ENCODE results near the gene ERG28. TPM values are rescaled to one million over a fixed set of nuclear protein-coding genes. Genes with fewer than 3 reads are reported as not detected.

Gene ERG28
- total RNA-seq, 2 experiments from 2014 or later, result 9.8 to 24.0 TPM

DNA sequence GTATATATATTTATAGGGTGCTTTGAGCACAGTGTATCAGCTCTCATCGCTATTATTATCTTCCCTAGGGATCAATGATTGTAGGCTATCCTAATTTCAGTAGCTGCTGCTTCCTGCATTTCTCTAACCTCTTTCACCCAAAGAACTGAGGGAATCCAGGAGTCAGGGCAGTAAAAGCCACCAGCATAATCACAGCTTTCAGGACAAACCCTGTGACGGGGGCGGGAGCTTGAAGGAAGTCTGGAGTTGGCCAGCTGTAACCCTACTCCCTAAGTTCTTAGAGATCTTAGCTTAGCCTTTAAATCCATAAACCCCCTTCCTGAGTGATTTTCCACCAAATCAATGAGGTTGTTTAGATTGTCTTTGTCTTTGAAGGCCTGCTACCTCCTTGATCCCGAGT is 48.5 kb downstream of the ERG28 start:
- no peaks in the 10 kb centered on the region for H3K9me3 ChIP-seq (ENCODE audit: low read length)
- TF ChIP-seq, protein P1, sequence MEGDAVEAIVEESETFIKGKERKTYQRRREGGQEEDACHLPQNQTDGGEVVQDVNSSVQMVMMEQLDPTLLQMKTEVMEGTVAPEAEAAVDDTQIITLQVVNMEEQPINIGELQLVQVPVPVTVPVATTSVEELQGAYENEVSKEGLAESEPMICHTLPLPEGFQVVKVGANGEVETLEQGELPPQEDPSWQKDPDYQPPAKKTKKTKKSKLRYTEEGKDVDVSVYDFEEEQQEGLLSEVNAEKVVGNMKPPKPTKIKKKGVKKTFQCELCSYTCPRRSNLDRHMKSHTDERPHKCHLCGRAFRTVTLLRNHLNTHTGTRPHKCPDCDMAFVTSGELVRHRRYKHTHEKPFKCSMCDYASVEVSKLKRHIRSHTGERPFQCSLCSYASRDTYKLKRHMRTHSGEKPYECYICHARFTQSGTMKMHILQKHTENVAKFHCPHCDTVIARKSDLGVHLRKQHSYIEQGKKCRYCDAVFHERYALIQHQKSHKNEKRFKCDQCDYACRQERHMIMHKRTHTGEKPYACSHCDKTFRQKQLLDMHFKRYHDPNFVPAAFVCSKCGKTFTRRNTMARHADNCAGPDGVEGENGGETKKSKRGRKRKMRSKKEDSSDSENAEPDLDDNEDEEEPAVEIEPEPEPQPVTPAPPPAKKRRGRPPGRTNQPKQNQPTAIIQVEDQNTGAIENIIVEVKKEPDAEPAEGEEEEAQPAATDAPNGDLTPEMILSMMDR (conservative IDR thresholded peaks at IDR 0.05; ENCODE audit: low read length), result no peak
- no peak for TF ChIP-seq EZH2phosphoT487 (IDR thresholded peaks at IDR 0.05; ENCODE audit: borderline replicate concordance, low read depth, low read length)
- CTCF ChIA-PET (ENCODE audit: unreplicated experiment), result interaction anchor here (0.6 kb wide), 1 partner anchor 473 kb away, joined by 3 read pairs; no protein-coding TSS in a partner anchor

DNA sequence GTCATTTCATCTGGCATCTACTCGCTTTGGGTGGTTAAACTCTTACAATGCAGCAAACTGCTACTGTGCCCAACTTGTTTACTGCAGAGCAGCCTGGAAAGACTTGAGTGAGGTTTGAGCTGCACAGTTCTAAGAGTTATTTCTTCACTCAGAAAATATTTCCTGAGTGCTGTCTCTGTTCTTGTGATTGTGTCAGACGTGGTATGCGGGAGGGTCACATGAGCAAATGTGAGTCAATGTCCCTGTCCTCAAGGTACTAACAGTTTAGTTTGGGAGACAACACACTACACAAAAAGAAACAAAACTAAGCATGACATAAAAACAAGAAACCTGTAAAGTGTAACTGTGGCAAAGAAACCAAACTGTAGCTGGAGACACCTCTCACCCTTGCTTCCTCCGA is 49.8 kb downstream of the ERG28 start:
- no peak overlapping the region for H3K4me3 ChIP-seq (ENCODE audit: low read depth, low read length, poor library complexity, severe bottlenecking)
- no TSS peak for BruUV-seq (replicated peaks)
- H3K9me3 ChIP-seq (ENCODE audit: low read length), result no peaks in the 10 kb centered on the region
- no peak for DNase-seq (ENCODE audit: low spot score)
- ChIA-PET POLR2A (interaction anchor here (1.2 kb wide), 1 partner anchor 13 kb away, joined by 5 read pairs; no protein-coding TSS in a partner anchor), CTCF (ENCODE audit: unreplicated experiment) (no interaction called here)
- no peak overlapping the region for H2AFZ ChIP-seq (ENCODE audit: low read length)
- no peaks in the 10 kb centered on the region for H3K36me3 ChIP-seq (ENCODE audit: insufficient read depth, low read length)
- TF ChIP-seq, protein P1 (conservative IDR thresholded peaks at IDR 0.05; ENCODE audit: low read length), result no peak
- TF ChIP-seq EZH2phosphoT487 (IDR thresholded peaks at IDR 0.05; ENCODE audit: borderline replicate concordance, low read depth, low read length), result no peak
- no peaks in the 10 kb centered on the region for H3K9me2 ChIP-seq (ENCODE audit: insufficient read depth, low read length)
- no peaks in the 10 kb centered on the region for H3K4me1 ChIP-seq (ENCODE audit: insufficient read depth, low read length, poor library complexity, severe bottlenecking)
- intact Hi-C loops (cut with micrococcal nuclease; ENCODE audit: unreplicated experiment), result no loop called here
- no peaks in the 10 kb centered on the region for H3K79me2 ChIP-seq (ENCODE audit: insufficient read depth, low read depth, low read length)
- H3K4me2 ChIP-seq (ENCODE audit: low read length), result no peak overlapping the region
- no peaks in the 10 kb centered on the region for H4K20me1 ChIP-seq (ENCODE audit: insufficient read depth, low read length)
- no peak overlapping the region for H3K27ac ChIP-seq (ENCODE audit: low read depth, low read length, poor library complexity, severe bottlenecking)

More for the DNA sequence above, 48.5 kb downstream of the ERG28 start:
- intact Hi-C loops (cut with micrococcal nuclease; ENCODE audit: unreplicated experiment), result no loop called here
- Histone ChIP-seq H3K4me2 (ENCODE audit: low read length) (no peak overlapping the region), H3K4me1 (ENCODE audit: insufficient read depth, low read length, poor library complexity, severe bottlenecking) (no peaks in the 10 kb centered on the region), H3K79me2 (ENCODE audit: insufficient read depth, low read depth, low read length) (no peaks in the 10 kb centered on the region), H3K36me3 (ENCODE audit: insufficient read depth, low read length) (no peaks in the 10 kb centered on the region), H2AFZ (ENCODE audit: low read length) (no peak overlapping the region), H4K20me1 (ENCODE audit: insufficient read depth, low read length) (no peaks in the 10 kb centered on the region), H3K9me2 (ENCODE audit: insufficient read depth, low read length) (no peaks in the 10 kb centered on the region), H3K27ac (ENCODE audit: low read depth, low read length, poor library complexity, severe bottlenecking) (no peak overlapping the region), H3K4me3 (ENCODE audit: low read depth, low read length, poor library complexity, severe bottlenecking) (no peak overlapping the region)
- no peak for DNase-seq (ENCODE audit: low spot score)
- no TSS peak for BruUV-seq (replicated peaks)
- POLR2A ChIA-PET, result interaction anchor here (1.2 kb wide), 1 partner anchor 12 kb away, joined by 5 read pairs; no protein-coding TSS in a partner anchor

DNA sequence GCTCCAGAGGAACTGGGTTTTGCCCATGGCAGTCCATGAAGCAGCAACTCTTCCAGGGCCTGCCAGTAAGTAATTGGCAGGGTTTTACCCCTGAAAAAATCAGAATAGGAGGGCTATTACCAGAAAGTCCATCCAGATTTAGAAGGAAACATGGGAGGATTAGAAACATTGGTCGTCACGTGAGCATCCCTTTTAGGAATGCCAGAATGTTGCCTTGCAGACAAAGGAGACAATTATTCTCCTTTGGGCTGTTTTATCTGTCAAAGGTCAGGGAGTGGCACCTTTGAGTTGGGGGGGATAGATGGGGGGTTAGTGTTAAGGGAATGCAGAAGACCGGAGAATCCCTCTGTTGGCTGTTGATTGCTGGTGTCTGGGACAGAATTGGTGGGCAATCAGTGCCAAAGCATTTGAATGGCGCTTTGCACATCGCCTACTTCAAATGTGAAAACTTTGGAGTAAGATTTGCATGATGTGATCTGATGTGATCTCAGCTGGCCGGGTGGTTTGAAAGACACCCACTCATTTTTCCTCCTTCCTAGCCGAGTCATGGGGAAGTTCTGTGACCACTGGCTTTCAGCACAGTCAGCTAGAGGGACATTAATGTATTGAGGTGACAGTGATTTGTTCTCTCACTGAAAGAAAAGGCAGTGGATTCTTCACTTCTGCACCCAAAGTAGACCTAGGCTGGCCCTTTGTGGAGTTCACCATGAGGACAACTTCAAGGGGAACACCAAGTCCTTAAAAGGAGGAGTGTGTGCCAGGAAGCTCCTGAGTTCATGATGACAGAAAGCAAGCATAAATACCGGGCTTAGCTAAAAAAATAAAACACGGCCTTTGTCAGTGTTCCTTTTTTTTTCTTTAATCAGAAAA is 50.8 kb downstream of the ERG28 start:
- no peak overlapping the region for H3K4me2 ChIP-seq (ENCODE audit: low read length)
- no peak overlapping the region for H3K27ac ChIP-seq (ENCODE audit: low read depth, low read length, poor library complexity, severe bottlenecking)
- TF ChIP-seq, protein P1 (conservative IDR thresholded peaks at IDR 0.05; ENCODE audit: low read length), result no peak
- no peak for TF ChIP-seq EZH2phosphoT487 (IDR thresholded peaks at IDR 0.05; ENCODE audit: borderline replicate concordance, low read depth, low read length)
- no peaks in the 10 kb centered on the region for H4K20me1 ChIP-seq (ENCODE audit: insufficient read depth, low read length)
- BruUV-seq (replicated peaks), result no TSS peak
- no peak for DNase-seq (ENCODE audit: low spot score)
- H3K9me2 ChIP-seq (ENCODE audit: insufficient read depth, low read length), result no peaks in the 10 kb centered on the region
- ChIA-PET CTCF (ENCODE audit: unreplicated experiment) (no interaction called here), POLR2A (interaction anchor here (1.0 kb wide), 1 partner anchor 12 kb away, joined by 5 read pairs; no protein-coding TSS in a partner anchor)
- no peaks in the 10 kb centered on the region for H3K79me2 ChIP-seq (ENCODE audit: insufficient read depth, low read depth, low read length)
- intact Hi-C loops (cut with micrococcal nuclease; ENCODE audit: unreplicated experiment), result no loop called here
- H3K4me3 ChIP-seq (ENCODE audit: low read depth, low read length, poor library complexity, severe bottlenecking), result no peak overlapping the region
- no peaks in the 10 kb centered on the region for H3K9me3 ChIP-seq (ENCODE audit: low read length)
- H3K36me3 ChIP-seq (ENCODE audit: insufficient read depth, low read length), result no peaks in the 10 kb centered on the region
- no peaks in the 10 kb centered on the region for H3K4me1 ChIP-seq (ENCODE audit: insufficient read depth, low read length, poor library complexity, severe bottlenecking)
- no peak overlapping the region for H2AFZ ChIP-seq (ENCODE audit: low read length)
